ENCODE results near the gene CSNK2A3.
A peak's percentile ranks its signal among the peaks of the same experiment; 100 is the strongest.
"Not testable (repeated sequence)": the region's sequence is repeated elsewhere in the genome, so short reads cannot be mapped to it uniquely, and the experiment has no call there.

CSNK2A3 gene

GRCh38 chr11:11351851-11352250, 1.2 kb downstream of the CSNK2A3 start:
- not testable (repeated sequence) for H3K4me2 ChIP-seq (ENCODE audit: insufficient read depth, low read length, poor library complexity, severe bottlenecking)

GRCh38 chr11:11351042-11351586, 1.9 kb downstream of the CSNK2A3 start:
- Histone ChIP-seq H3K4me2 (ENCODE audit: insufficient read depth, low read length, poor library complexity, severe bottlenecking) (no peak overlapping the region), H3K14ac (ENCODE audit: low read length) (peak overlapping the region; percentile 22), H3K18ac (ENCODE audit: low read length) (peak overlapping the region; percentile 18), H3K27me3 (ENCODE audit: control insufficient read depth in 3 of 3, insufficient read depth in 3 of 3, low read depth in 1 of 3, low read length in 3 of 3) (no peaks in the 10 kb centered on the region), H3K27ac (replicated peaks; ENCODE audit: low read length) (no peak overlapping the region), H4K91ac (ENCODE audit: low read depth, low read length, poor library complexity) (no peak overlapping the region), H3K9ac (ENCODE audit: low read depth, low read length, poor library complexity) (no peak overlapping the region), H3K23ac (ENCODE audit: low read depth, low read length, poor library complexity) (no peak overlapping the region), H2AFZ (ENCODE audit: low read length) (no peak overlapping the region), H2AK5ac (ENCODE audit: low read depth, low read length) (no peak overlapping the region), H3K4ac (ENCODE audit: low read length) (no peak overlapping the region), H3K79me1 (ENCODE audit: low read depth, low read length) (no peaks in the 10 kb centered on the region), H3K36me3 (replicated peaks in 1 of 2; ENCODE audit: control insufficient read depth in 2 of 2, insufficient read depth in 2 of 2, low read length in 2 of 2) (no peaks in the 10 kb centered on the region), H3K9me3 (replicated peaks in 1 of 2; ENCODE audit: control insufficient read depth in 2 of 2, insufficient read depth in 1 of 2, low read depth in 1 of 2, low read length in 2 of 2) (no peaks in the 10 kb centered on the region), H4K8ac (ENCODE audit: low read depth, low read length) (no peak overlapping the region), H3K4me3 (ENCODE audit: low read length in 2 of 2) (no peak overlapping the region), H2BK12ac (ENCODE audit: low read length) (no peak overlapping the region), H2BK120ac (ENCODE audit: low read depth, low read length) (no peak overlapping the region), H3K4me1 (ENCODE audit: control insufficient read depth in 2 of 2, insufficient read depth in 1 of 2, low read depth in 1 of 2, low read length in 2 of 2) (no peaks in the 10 kb centered on the region), H2BK5ac (ENCODE audit: low read length) (no peak overlapping the region), H2BK15ac (ENCODE audit: low read length) (no peak overlapping the region)
- DNase-seq (ENCODE audit: low spot score), result no peak
- no CpG with 5 or more reads among the region's 4 CpGs for WGBS, 2 donors (ENCODE audit: extremely low coverage in 2 of 2, insufficient read length in 2 of 2, insufficient replicate concordance in 1 of 2)

More at GRCh38 chr11:11351851-11352250, 1.2 kb downstream of the CSNK2A3 start:
- H3K23ac ChIP-seq (ENCODE audit: low read depth, low read length, poor library complexity); H3K4me1 ChIP-seq (ENCODE audit: control insufficient read depth in 2 of 2, insufficient read depth in 1 of 2, low read depth in 1 of 2, low read length in 2 of 2); H3K27me3 ChIP-seq (ENCODE audit: control insufficient read depth in 3 of 3, insufficient read depth in 3 of 3, low read depth in 1 of 3, low read length in 3 of 3); H3K36me3 ChIP-seq (replicated peaks in 1 of 2; ENCODE audit: control insufficient read depth in 2 of 2, insufficient read depth in 2 of 2, low read length in 2 of 2); H3K18ac ChIP-seq (ENCODE audit: low read length); H3K79me1 ChIP-seq (ENCODE audit: low read depth, low read length); H3K4me3 ChIP-seq (ENCODE audit: low read length in 2 of 2); H2BK12ac ChIP-seq (ENCODE audit: low read length); H3K27ac ChIP-seq (replicated peaks; ENCODE audit: low read length); DNase-seq (ENCODE audit: low spot score); H2BK5ac ChIP-seq (ENCODE audit: low read length); H4K91ac ChIP-seq (ENCODE audit: low read depth, low read length, poor library complexity); H2BK15ac ChIP-seq (ENCODE audit: low read length); H3K14ac ChIP-seq (ENCODE audit: low read length); H2AK5ac ChIP-seq (ENCODE audit: low read depth, low read length); H4K8ac ChIP-seq (ENCODE audit: low read depth, low read length); H3K4ac ChIP-seq (ENCODE audit: low read length); H2BK120ac ChIP-seq (ENCODE audit: low read depth, low read length); H2AFZ ChIP-seq (ENCODE audit: low read length); H3K9me3 ChIP-seq (replicated peaks in 1 of 2; ENCODE audit: control insufficient read depth in 2 of 2, insufficient read depth in 1 of 2, low read depth in 1 of 2, low read length in 2 of 2); H3K9ac ChIP-seq (ENCODE audit: low read depth, low read length, poor library complexity): not testable (repeated sequence)
- no CpG with 5 or more reads among the region's 10 CpGs for WGBS, 2 donors (ENCODE audit: extremely low coverage in 2 of 2, insufficient read length in 2 of 2, insufficient replicate concordance in 1 of 2)

GRCh38 chr11:11349870-11350337, 3.1 kb downstream of the CSNK2A3 start:
- H3K4ac ChIP-seq (ENCODE audit: low read length), result no peak overlapping the region
- H2AFZ ChIP-seq (ENCODE audit: low read length), result no peak overlapping the region
- no peak overlapping the region for H3K18ac ChIP-seq (ENCODE audit: low read length)
- no peak overlapping the region for H3K4me2 ChIP-seq (ENCODE audit: insufficient read depth, low read length, poor library complexity, severe bottlenecking)
- no CpG with 5 or more reads among the region's 1 CpG for WGBS, 2 donors (ENCODE audit: extremely low coverage in 2 of 2, insufficient read length in 2 of 2, insufficient replicate concordance in 1 of 2)
- no peak overlapping the region for H2BK15ac ChIP-seq (ENCODE audit: low read length)
- H2BK120ac ChIP-seq (ENCODE audit: low read depth, low read length), result no peak overlapping the region
- H3K27ac ChIP-seq (replicated peaks; ENCODE audit: low read length), result no peak overlapping the region
- no peak overlapping the region for H2BK5ac ChIP-seq (ENCODE audit: low read length)
- DNase-seq (ENCODE audit: low spot score), result no peak
- no peaks in the 10 kb centered on the region for H3K79me1 ChIP-seq (ENCODE audit: low read depth, low read length)
- no peaks in the 10 kb centered on the region for H3K4me1 ChIP-seq (ENCODE audit: control insufficient read depth in 2 of 2, insufficient read depth in 1 of 2, low read depth in 1 of 2, low read length in 2 of 2)
- no peaks in the 10 kb centered on the region for H3K9me3 ChIP-seq (replicated peaks in 1 of 2; ENCODE audit: control insufficient read depth in 2 of 2, insufficient read depth in 1 of 2, low read depth in 1 of 2, low read length in 2 of 2)
- H3K9ac ChIP-seq (ENCODE audit: low read depth, low read length, poor library complexity), result no peak overlapping the region
- H3K14ac ChIP-seq (ENCODE audit: low read length), result no peak overlapping the region
- H3K23ac ChIP-seq (ENCODE audit: low read depth, low read length, poor library complexity), result no peak overlapping the region
- H4K8ac ChIP-seq (ENCODE audit: low read depth, low read length), result no peak overlapping the region
- no peaks in the 10 kb centered on the region for H3K27me3 ChIP-seq (ENCODE audit: control insufficient read depth in 3 of 3, insufficient read depth in 3 of 3, low read depth in 1 of 3, low read length in 3 of 3)
- no peak overlapping the region for H2AK5ac ChIP-seq (ENCODE audit: low read depth, low read length)
- no peak overlapping the region for H2BK12ac ChIP-seq (ENCODE audit: low read length)
- no peaks in the 10 kb centered on the region for H3K36me3 ChIP-seq (replicated peaks in 1 of 2; ENCODE audit: control insufficient read depth in 2 of 2, insufficient read depth in 2 of 2, low read length in 2 of 2)
- no peak overlapping the region for H4K91ac ChIP-seq (ENCODE audit: low read depth, low read length, poor library complexity)
- H3K4me3 ChIP-seq (ENCODE audit: low read length in 2 of 2), result no peak overlapping the region

- no CpG with 5 or more reads among the region's 12 CpGs for WGBS, 2 donors (ENCODE audit: extremely low coverage in 2 of 2, insufficient read length in 2 of 2, insufficient replicate concordance in 1 of 2)
- H3K27ac ChIP-seq (replicated peaks; ENCODE audit: low read length), result no peak overlapping the region
- H4K91ac ChIP-seq (ENCODE audit: low read depth, low read length, poor library complexity), result no peak overlapping the region
- no peak overlapping the region for H2BK15ac ChIP-seq (ENCODE audit: low read length)
- H3K4ac ChIP-seq (ENCODE audit: low read length), result no peak overlapping the region
- H2BK120ac ChIP-seq (ENCODE audit: low read depth, low read length), result no peak overlapping the region
- H3K9ac ChIP-seq (ENCODE audit: low read depth, low read length, poor library complexity), result no peak overlapping the region
- no peaks in the 10 kb centered on the region for H3K36me3 ChIP-seq (replicated peaks in 1 of 2; ENCODE audit: control insufficient read depth in 2 of 2, insufficient read depth in 2 of 2, low read length in 2 of 2)
- no peak overlapping the region for H4K8ac ChIP-seq (ENCODE audit: low read depth, low read length)
- H3K14ac ChIP-seq (ENCODE audit: low read length), result no peak overlapping the region
- no peak for DNase-seq (ENCODE audit: low spot score)
- H3K79me1 ChIP-seq (ENCODE audit: low read depth, low read length), result no peaks in the 10 kb centered on the region
- H3K4me3 ChIP-seq (ENCODE audit: low read length in 2 of 2), result no peak overlapping the region
- no peak overlapping the region for H2AK5ac ChIP-seq (ENCODE audit: low read depth, low read length)
- no peak overlapping the region for H3K4me2 ChIP-seq (ENCODE audit: insufficient read depth, low read length, poor library complexity, severe bottlenecking)
- H3K9me3 ChIP-seq (replicated peaks in 1 of 2; ENCODE audit: control insufficient read depth in 2 of 2, insufficient read depth in 1 of 2, low read depth in 1 of 2, low read length in 2 of 2), result no peaks in the 10 kb centered on the region
- H2AFZ ChIP-seq (ENCODE audit: low read length), result no peak overlapping the region
- no peak overlapping the region for H3K23ac ChIP-seq (ENCODE audit: low read depth, low read length, poor library complexity)
- H2BK12ac ChIP-seq (ENCODE audit: low read length), result no peak overlapping the region
- no peak overlapping the region for H2BK5ac ChIP-seq (ENCODE audit: low read length)
- no peaks in the 10 kb centered on the region for H3K4me1 ChIP-seq (ENCODE audit: control insufficient read depth in 2 of 2, insufficient read depth in 1 of 2, low read depth in 1 of 2, low read length in 2 of 2)
- H3K27me3 ChIP-seq (ENCODE audit: control insufficient read depth in 3 of 3, insufficient read depth in 3 of 3, low read depth in 1 of 3, low read length in 3 of 3), result no peaks in the 10 kb centered on the region
- no peak overlapping the region for H3K18ac ChIP-seq (ENCODE audit: low read length)
Observed at GRCh38 chr11:11349106-11349825, 3.8 kb downstream of the CSNK2A3 start.

Data from neuronal stem cell (in vitro differentiated cells).